Muscle of leg (tissue), 11 donors: Measurements from ENCODE around the gene PTGFR. TPM values are rescaled to one million over a fixed set of nuclear protein-coding genes. Genes with fewer than 3 reads are reported as not detected.

ENCODE experiments used
- DNase-seq: peaks from one replicate; pipeline ENCODE4 v3.0.0; 2013
- H3K27ac ChIP-seq: one replicate; pipeline ENCODE4 v1.5.1; 2013; ENCODE audit warnings: mild to moderate bottlenecking, low read length, control low read depth
- H3K27me3 ChIP-seq: one replicate; pipeline ENCODE4 v1.6.1; 2013; ENCODE audit warnings: low read length; ENCODE audit not compliant: control insufficient read depth, insufficient read depth
- H3K36me3 ChIP-seq: one replicate; pipeline ENCODE4 v1.6.1; 2013; ENCODE audit warnings: low read length; ENCODE audit not compliant: control insufficient read depth, insufficient read depth
- H3K4me1 ChIP-seq: one replicate; pipeline ENCODE4 v1.6.1; 2013; ENCODE audit warnings: low read length; ENCODE audit not compliant: control insufficient read depth, insufficient read depth
- H3K4me3 ChIP-seq: one replicate; pipeline ENCODE4 v1.5.1; 2013; ENCODE audit warnings: low read length, control low read depth
- H3K9me3 ChIP-seq: replicated peaks from 2 replicates; pipeline ENCODE4 v1.6.1; 2013; ENCODE audit warnings: low read depth, low read length; ENCODE audit not compliant: control insufficient read depth
- WGBS: methylation state at CpG from one replicate; pipeline ENCODE4 v1.1.5; 2013; ENCODE audit warnings: missing lambda C conversion rate; ENCODE audit not compliant: insufficient coverage; 5-methylcytosine and 5-hydroxymethylcytosine counted together
- polyA plus RNA-seq, 8 donors: library from polyadenylated mRNA; unstranded; fragments of 120-200 nt; gene quantifications; one replicate each; pipeline versions ENCODE4 v1.2.1 to v1.2.3, GENCODE V29; 2013; ENCODE audit warnings: inconsistent platforms in 1 of 8, low replicate concordance in 1 of 8; ENCODE audit not compliant: insufficient read length in 8 of 8, insufficient read depth in 1 of 8
- total RNA-seq: library from RNA; stranded (reverse); fragments of 120-200 nt; gene quantifications from one replicate; pipeline ENCODE4 v1.2.4, GENCODE V29; 2013

The PTGFR gene
- total and polyA plus RNA-seq, 9 donors, result 16.1 to 53.1 (median 23.4) TPM

GRCh38 chr1:78565393-78565792 lies 74.6 kb downstream of the PTGFR start:
- Histone ChIP-seq H3K27me3 (no peaks in the 10 kb centered on the region), H3K4me3 (no peak overlapping the region), H3K27ac (no peak overlapping the region), H3K36me3 (no peaks in the 10 kb centered on the region), H3K9me3 (no peaks in the 10 kb centered on the region), H3K4me1 (no peaks in the 10 kb centered on the region)
- 80% methylated on average over 1 of the region's 2 CpGs for WGBS
- no peak for DNase-seq

DNA sequence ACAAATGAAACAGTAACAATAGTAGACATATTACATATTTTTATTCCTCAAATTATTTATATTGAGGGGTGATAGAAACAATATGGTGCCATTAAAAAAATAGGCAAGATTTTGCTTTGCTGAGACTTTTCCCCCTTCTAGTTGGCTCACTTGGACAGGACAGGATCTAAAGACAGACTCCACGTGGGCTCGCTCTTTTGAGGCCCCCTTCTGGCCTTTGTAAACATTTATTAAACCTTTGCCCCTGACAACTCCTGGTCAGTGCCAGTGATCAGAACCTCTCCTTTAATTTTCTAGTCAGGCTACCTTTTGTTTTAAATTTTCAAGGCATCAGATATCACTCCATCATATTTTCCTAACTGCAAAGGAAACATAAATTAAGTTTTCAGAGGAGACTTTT lies 79.8 kb downstream of the PTGFR start:
- Histone ChIP-seq H3K4me3 (no peak overlapping the region), H3K9me3 (no peaks in the 10 kb centered on the region), H3K27me3 (no peaks in the 10 kb centered on the region), H3K4me1 (no peaks in the 10 kb centered on the region), H3K27ac (no peak overlapping the region), H3K36me3 (no peaks in the 10 kb centered on the region)
- WGBS, result 43% methylated on average over 2 of the region's 2 CpGs
- DNase-seq, result no peak

DNA sequence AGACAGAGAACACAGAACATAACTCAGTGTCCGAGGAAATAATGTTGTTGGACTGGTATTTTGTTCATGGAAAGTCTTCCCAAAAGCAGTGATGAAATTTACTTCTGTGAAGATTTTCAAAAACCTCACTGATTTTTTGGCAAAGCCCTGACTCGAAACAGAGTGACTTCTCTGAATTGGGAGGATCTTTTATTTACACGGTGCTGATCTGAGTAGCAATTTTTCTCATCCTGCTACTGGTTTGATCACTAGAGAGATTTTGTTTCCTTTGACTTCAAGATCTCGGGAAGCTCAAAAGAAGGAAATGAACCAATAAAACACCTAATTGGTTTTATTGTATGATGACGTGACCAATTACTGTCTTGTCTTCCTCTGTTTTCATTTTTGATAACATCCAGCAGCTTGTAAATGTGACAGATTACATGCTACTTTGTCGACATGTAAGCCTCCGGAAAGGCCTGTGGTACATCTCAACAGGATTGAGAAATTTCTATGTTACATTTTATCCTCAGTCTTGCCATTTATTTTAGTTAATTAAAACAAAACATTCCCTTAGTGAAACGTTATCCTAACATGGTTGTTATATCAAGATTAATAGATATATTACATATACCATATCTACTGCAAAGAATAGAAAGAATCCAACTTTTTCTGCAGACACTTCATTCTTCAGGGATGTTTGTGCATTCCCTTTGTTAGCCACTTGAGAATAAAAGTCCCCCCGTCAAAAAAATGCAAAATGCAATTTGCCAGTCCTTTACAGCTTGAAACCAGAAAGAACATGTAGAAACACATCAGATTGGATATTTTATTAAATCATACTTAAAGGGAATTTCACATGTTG lies 86.7 kb downstream of the PTGFR start:
- Histone ChIP-seq H3K36me3 (no peaks in the 10 kb centered on the region), H3K4me3 (no peak overlapping the region), H3K4me1 (no peaks in the 10 kb centered on the region), H3K27ac (no peak overlapping the region), H3K27me3 (no peaks in the 10 kb centered on the region), H3K9me3 (no peaks in the 10 kb centered on the region)
- WGBS, result 60% methylated on average over 2 of the region's 9 CpGs
- no peak for DNase-seq

- no CpG with 5 or more reads among the region's 1 CpG for WGBS
- no peaks in the 10 kb centered on the region for H3K9me3 ChIP-seq
- no peak overlapping the region for H3K4me3 ChIP-seq
- no peaks in the 10 kb centered on the region for H3K27me3 ChIP-seq
- no peak for DNase-seq
- H3K4me1 ChIP-seq, result no peaks in the 10 kb centered on the region
- no peak overlapping the region for H3K27ac ChIP-seq
- no peaks in the 10 kb centered on the region for H3K36me3 ChIP-seq
These were observed 95.8 kb downstream of the PTGFR start for GRCh38 chr1:78586572-78586971.

DNA sequence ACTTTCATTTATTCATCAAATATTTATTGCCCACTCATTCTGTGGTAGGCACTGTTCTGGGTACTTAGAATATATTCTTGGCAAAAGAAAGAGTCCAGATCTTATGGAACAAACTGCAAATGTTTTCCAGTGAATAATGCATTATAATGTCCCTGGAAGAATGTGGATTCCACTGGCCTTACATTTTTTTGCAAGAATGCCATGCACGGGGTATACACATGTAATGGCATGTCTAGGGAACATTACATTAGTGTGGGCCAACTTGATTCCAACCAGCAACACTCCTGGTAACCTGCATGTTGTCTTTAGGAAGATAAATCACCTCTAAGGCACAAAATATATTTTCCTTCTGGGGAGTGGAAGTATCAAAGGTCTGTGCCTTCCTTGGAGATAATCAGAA lies 96.4 kb downstream of the PTGFR start:
- no peak for DNase-seq
- H3K4me1 ChIP-seq, result no peaks in the 10 kb centered on the region
- no peaks in the 10 kb centered on the region for H3K27me3 ChIP-seq
- H3K4me3 ChIP-seq, result no peak overlapping the region
- 83% methylated on average over 1 of the region's 1 CpG for WGBS
- H3K27ac ChIP-seq, result no peak overlapping the region
- H3K36me3 ChIP-seq, result no peaks in the 10 kb centered on the region
- no peaks in the 10 kb centered on the region for H3K9me3 ChIP-seq

Other genes starting within 250 kb of the PTGFR start
- 2.6 TPM for gene IFI44L, start 129.5 kb downstream of the PTGFR start, total RNA-seq
- gene IFI44L, start 129.5 kb downstream of the PTGFR start, polyA plus RNA-seq, result 1 to 10 TPM in 7 of 8 donors, under 1 TPM in 1; 0.84 to 2.2 (median 1.6) TPM
- 10.4 TPM for gene IFI44, start 158.9 kb downstream of the PTGFR start, total RNA-seq
- 10 to 100 TPM in 1 of 8 donors, 1 to 10 TPM in 7; 6.7 to 10.1 (median 8.0) TPM for gene IFI44, start 158.9 kb downstream of the PTGFR start, polyA plus RNA-seq